ENCODE data around the gene CHIT1.

Gene CHIT1

GRCh38 chr1:203186446-203187303 is 42.8 kb downstream of the CHIT1 start, which contains the start of gene CHI3L1:
Gene CHI3L1, minus strand, starts transcription at chr1:203186704. Its CDS starts 81 bp downstream, at chr1:203186623.
- DNase-seq = no peak

DNA sequence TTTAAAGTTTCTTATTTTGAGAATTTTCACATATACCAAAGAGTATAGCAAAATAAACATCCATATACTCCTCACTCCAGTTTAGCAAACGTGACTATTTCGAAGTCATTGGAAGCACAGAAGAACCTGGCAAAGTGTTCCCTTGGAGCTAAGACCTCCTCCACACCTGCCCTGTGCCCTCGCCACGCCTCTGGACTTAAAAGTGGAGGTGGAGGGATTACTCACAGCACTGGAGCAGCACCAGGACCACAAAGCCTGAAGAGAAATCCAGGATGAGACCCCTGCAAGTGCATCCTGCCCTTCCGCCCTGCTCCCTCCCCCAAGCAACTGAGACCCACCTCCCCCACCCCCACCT is 43.4 kb downstream of the CHIT1 start:
- DNase-seq = no peak

DNA sequence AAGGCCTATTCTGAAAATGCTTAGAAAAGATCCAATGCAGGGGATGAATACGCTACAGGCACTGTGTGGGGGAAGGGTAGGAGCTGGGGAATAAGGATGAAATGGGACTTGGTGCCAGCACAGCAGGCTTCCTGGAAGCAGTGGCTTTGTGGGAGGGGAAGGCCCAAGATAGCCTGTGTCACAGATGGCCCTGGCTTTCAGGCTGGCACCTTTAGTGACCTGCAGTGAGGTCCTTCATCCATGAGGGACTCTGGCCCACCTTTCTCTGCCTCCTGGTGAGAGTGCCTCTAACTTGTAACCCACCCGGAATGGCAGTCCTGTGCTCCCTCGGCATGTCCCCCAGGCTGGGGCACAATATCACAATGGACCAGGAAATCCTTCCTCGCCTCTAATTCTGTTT is 43.9 kb downstream of the CHIT1 start:
- no peak for DNase-seq

- no peak for DNase-seq
Measured at GRCh38 chr1:203185061-203185461, 44.4 kb downstream of the CHIT1 start.

GRCh38 chr1:203184467-203184866 is 45.0 kb downstream of the CHIT1 start:
- DNase-seq = no peak

DNA sequence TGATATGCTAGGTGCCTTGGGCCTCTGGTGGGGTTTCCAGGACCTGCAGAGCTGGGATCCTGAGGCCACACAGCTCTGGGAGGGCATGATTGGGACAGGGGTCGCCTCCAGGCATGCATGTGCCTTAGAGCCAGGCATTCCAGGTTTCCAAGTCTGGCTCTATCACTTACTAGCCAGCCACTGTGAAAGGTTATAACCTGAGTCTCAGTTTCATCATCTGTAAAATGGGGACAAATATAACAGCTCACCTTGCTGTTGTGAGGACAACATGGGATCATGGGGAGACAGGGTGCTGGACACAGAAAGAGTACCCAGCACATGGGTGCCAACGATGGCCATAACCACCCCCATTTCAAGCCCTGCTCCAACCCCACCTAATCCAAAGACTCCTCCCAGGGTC is 45.6 kb downstream of the CHIT1 start:
- DNase-seq = no peak

- no peak for DNase-seq
Measured at GRCh38 chr1:203182387-203182953, 47.0 kb downstream of the CHIT1 start.

- DNase-seq = no peak
Measured at GRCh38 chr1:203181586-203182386, 47.7 kb downstream of the CHIT1 start.

DNA sequence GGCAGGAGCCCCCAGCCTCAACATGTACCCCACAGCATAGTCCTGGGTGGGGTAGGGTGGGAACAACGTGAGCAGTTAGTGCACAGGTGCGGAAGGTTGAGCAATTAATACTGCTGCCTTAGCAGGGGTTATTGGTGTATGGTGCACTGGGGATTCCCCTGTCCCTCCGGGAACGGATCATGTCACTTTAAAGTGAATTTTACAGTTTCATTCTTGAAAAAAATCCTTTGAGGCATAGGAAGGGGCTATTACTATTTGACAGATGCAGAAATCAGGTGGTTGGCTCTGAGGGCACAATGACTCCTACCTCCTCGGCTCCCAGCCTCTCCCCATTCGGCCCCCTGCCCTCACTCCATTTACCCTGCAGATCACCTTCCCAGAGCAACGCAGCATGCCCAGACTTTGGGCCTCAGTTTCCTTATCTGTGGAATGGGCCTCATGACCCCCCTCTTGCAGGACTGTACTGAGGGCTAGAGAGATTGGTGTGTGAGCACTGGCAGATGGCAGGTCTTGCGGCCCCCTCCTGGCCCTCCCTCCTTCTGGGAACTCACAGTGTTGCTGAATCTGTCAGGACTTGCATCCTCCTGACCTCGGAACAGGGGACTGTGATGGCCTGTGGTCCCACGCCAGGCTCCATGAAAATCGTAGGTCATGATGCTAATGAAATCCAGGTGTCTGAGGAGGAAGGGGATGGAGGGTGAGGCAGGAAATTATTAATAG is 48.7 kb downstream of the CHIT1 start:
- DNase-seq = no peak

DNA sequence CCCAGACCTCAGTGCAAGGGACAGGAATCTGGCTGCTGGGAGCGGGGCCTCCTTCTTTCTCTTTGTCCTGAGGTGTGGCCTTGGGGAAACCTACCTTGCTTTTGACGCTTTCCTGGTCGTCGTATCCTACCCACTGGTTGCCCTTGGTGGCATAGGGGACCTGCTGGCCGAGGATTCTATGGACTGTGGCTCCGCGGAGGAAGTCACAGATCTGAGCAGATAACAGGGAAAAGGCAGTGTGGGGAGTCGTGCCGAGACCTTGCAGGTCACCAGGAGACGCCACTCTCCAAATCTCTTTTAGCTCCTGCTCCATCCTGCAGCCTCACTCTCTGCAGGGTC is 49.8 kb downstream of the CHIT1 start:
- DNase-seq = no peak

DNA sequence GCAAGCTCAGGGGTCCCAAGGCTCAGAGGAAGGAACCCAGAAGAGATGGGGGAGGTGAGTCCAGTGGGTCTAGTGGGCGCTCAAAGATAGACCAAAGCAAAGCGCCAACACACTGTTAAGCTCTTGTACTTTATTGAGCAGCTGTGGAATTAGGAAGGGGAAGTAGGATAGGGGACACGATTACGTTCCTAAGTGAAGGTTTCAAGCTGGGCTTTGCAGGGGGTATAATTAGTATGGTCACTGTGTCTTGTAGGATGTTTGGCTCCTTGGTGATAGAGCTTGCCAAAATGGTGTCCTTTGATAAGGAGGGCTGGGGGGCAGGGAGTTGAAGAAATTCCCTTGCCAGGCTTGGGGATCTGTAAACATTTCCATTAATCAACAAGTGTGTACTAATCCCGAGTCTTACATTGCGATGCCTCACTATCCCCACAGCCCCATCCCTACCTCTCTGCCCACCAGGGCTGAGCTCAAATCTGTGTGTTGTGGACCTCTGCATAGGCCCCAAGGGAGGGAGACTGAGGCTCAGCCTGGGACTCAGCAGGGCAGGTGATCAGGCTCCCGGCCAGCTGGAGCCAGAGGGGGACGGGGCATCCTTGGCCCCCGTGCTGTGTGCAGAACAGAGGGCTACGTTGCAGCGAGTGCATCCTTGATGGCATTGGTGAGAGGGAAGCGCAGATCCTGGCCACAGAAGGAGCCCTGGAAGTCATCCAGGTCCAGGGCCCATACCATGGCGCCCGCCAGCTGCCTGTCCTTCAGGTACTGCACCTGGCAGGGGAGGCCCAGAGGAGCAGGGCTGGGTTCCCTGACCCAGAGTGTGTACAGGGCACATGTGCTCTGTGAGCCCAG is 50.4 kb downstream of the CHIT1 start:
- no peak for DNase-seq

DNA sequence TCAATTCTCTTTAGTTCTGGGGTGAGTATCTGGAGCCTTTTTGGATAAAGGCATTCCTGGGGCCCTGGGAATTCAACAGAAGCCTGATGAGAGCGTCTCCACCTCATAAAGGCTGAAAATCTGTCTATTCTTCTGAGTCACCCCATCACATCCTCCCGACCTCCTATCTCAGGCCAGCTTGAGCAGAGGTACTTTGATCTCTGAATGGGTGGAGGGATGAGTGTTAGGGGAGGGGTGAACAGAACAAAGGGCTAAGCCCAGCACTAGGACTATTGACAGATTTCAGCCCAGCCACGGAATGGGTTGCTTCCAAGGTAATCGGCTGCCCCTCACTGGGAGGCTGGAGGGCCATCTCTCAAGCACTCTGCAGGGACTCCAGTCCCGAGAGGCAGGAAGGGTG is 51.4 kb downstream of the CHIT1 start:
- no peak for DNase-seq

DNA sequence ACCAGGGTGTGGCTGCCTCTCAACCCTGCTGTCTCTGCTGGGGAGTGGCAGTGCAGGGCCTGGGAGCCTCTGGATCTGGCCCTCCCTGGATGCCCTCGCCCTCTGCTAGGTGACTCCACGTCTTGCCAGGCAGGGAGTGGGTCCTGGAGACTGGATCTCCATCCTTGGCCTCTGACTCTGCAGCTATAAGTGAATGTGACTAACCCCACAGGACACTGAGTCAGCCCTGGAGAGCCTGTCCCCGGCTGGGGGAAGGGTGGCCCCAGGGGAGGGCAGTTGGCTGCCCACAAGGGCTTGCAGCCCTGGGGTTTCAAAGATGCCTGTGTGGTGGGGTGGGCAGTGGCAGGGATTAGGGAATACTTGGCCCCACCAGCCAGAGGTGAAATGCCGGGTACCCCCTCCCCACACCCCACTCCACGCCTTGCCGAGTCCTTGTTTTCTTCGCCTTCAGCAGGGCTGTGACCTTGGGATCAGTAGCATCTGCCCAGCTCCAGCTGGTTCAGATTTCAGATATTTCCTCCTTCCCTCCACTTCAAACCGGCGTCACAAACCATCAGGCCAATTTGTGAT is 51.9 kb downstream of the CHIT1 start:
- no peak for DNase-seq

DNA sequence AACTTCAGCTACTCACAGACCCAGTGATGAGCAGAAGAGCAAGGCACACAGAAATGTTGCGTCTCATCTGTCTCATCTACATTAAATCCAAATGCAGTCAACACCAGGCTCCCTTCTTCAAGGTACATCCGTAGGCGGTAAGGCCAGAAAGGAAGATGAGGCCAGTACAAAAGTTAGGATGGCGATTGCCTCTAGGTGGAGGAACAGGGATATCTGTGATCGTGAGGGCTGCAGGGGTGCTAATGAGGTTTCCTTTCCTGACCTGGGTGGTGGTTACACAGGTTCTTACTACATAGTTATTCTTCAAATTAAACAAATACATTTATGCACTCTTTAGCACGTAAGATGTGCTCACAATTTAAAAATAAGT is 52.5 kb downstream of the CHIT1 start:
- no peak for DNase-seq

DNA sequence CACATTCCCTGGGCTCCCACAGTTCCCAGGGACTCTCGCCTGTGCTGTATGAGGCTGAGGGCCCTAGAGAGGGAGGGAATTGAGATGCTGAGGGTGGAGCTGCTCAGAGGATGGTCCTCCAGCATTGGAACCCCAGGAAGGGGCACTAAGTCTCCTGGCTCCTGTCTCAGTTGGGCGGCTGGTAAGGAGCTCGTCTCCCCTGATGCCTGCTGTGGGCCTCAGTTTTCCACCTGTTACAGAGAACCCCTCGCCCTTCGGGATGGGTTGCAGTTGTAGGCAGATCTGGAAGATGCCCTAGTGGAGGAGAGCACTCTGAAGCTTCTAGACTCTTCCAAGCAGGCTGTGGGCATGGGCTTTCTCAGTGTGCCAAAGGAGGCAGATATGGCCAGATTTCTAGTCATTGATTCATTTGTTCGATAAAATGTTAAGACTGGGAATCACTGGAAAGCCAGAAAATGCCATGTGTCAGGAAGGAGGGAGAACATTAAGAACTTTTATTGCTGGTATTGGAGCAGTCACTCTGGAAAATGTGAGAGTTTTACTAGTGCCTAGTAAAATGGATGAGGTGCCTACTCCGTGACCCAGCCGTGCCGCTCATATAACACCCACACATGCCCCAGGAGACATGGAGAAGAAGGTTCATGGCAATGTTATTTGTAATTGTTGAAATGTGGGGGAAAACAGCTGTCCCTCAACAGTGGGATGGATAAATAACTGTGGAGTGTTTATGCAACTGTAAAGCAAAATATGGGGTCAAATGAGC is 53.0 kb downstream of the CHIT1 start:
- no peak for DNase-seq

DNA sequence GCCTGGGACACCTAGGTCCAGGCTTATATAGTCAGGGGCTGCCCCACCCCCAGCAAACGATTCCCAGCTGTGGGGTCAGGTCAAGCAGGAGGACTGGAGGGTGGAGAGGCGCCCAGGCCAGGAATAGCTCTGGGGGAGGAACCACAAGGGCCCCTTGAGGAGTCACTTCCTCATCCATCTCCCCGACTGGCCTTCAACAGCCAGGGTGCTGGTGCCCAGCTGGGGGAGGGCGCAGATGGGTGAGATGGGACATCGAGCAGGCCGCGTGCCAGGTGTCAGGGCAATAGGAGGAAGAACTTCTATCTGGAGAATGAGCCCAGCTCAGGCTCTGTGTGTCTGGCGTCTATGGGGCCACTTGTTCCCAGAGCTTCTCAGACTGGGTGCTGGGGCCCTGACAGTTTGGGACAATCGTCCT is 53.6 kb downstream of the CHIT1 start:
- DNase-seq = no peak

- DNase-seq = no peak
Measured at GRCh38 chr1:203175237-203175826, 54.1 kb downstream of the CHIT1 start, which contains the start of gene MYBPH. Gene MYBPH, minus strand, starts transcription at chr1:203175826. Its CDS starts 71 bp downstream, at chr1:203175755.

GRCh38 chr1:203174324-203174985 is 55.0 kb downstream of the CHIT1 start:
- no peak for DNase-seq

DNA sequence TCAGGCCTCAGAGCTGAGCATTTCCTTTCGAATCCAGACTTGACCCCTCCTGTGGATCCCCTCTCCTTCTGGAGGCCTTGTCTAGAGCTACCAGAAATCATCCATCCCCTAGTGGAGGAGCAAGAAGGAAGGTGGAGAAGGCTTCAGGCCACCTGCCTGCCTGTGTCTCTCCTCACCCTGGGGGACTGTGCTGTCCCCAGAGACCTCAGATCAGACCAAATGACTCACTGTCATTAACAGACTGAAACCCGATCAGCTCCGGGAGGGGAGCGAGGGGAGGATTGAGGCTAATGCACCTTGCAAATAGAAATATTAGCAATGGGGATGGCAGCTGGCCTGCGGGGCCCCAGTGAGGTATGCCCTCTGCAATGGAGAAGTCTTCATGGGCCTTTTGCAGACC is 55.9 kb downstream of the CHIT1 start:
- DNase-seq = no peak

GRCh38 chr1:203173011-203173555 is 56.4 kb downstream of the CHIT1 start:
- DNase-seq = no peak
